Right ventricle myocardium inferior (tissue), 1 donor: ENCODE results near the gene JUP. TPM values are rescaled to one million over a fixed set of nuclear protein-coding genes. Genes with fewer than 3 reads are reported as not detected.

Source experiments
- ATAC-seq: fragments of 200-7000 bp; cut with Tn5 transposase; one replicate; pipeline ENCODE4 v1.9.1; 2020; ENCODE audit warnings: mild to moderate bottlenecking, moderate library complexity
- DNase-seq: peaks from one replicate; pipeline ENCODE4 v3.0.0; 2021; ENCODE audit errors: missing footprints
- intact Hi-C: fragments of 100-400 bp; cut with DNase I; formaldehyde crosslinking; loops from one replicate; pipeline ENCODE4 v1.11.0; 2022
- total RNA-seq: library from RNA; stranded (reverse); fragmentation: NEBNext Ultra II Directional; extraction: Animal tissue kit (Norgen Biotek cat#: 25700); gene quantifications from one replicate; pipeline ENCODE4 v1.2.1, GENCODE V29; 2021
- donor health status: DM: no; HTN: yes; CAD: no; lungs with severe emphysema.

The JUP gene
- total RNA-seq, 1 donor from 2014 or later: 192 TPM

DNA sequence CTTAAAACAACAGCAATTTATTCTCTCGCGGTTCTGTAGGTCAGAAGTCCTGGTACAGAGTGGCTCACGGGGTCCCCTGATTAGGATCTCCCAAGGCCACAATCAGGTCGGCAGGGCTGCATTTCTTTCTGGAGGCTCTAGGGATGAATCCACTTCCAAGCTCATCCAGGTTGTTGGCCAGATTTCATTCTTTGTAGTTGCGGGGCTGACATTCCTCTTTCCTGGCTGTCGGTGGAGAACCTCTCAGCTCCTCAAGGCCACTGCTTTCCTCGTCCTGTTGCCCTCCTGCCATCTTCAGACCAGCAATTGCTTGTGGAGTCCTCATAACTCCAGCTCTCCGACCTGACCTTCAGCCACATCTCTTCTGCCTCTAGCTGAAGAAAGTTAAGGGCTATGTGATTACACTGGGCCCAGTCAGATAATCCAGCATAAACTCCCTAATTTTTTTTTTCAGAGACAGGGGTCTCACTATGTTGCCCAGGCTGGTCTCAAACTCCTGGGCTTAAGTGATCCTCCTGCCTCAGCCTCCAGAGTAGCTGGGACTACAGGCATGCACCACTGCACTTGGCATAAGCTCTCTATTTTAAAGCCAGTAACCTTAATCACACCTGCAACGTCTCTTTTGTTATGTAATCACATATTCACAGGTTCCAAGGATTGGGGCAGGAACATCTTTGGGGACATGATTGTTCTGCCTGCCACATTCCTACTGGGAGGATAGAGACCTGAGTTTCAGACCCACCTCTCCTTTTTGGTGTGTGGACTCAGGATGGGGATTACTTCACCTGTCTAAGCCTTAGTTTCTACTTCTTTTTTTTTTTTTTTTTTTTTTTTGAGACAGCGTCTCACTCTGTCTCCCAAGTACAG lies 78.5 kb downstream of the JUP start:
- intact Hi-C loops: no loop called here
- DNase-seq: no peak
- ATAC-seq: no peak

DNA sequence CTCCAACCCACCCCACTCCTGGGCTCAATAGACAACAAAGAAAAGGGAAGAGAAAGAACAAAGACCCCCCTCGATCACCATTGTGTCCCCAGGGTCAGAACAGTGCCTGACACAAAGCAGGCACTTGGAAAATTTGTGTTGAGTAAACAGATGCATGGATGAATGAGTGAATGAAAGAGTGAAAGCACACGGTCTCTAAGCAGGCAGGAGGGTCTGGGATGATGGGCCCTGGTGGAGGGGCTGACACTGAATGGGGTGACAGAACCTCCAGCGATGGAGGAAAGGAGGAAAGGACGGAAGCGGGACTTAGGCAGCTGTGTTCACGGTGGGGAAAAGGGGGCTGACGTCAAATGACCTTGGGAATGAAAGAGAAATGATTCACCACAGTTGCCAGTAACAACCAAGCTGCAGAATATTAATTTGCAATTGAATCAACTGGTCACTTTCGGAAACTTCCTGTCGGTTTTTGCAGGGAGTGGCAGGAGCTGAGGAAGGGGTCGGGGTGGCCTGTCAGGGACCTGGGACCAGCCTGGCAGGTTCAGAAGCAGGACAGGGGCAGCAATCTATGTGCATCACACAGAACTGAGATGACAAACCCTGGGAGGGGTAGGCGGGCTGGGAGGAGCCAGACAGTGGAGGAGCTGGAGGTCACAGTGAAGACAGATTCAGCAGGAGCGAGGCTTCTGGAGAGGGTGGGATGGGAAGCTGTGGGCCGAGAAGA lies 81.1 kb downstream of the JUP start:
- ATAC-seq (no peak), DNase-seq (no peak)
- intact Hi-C loops: no loop called here

Other genes starting within 250 kb of the JUP start
- gene KRT9, start 214.7 kb downstream of the JUP start, total RNA-seq: not detected
- not detected for gene KRT14, start 199.8 kb downstream of the JUP start, total RNA-seq
- not detected for gene KRT16, start 173.9 kb downstream of the JUP start, total RNA-seq
- gene KRT17, start 162.1 kb downstream of the JUP start, total RNA-seq: not detected
- 1,166 TPM for gene EIF1, start 97.8 kb downstream of the JUP start, total RNA-seq
- gene GAST, start 74.4 kb downstream of the JUP start, total RNA-seq: not detected
- 0.14 TPM for gene HAP1, start 52.1 kb downstream of the JUP start, total RNA-seq
- gene P3H4, start 25.2 kb upstream of the JUP start, total RNA-seq: 7.8 TPM
- gene FKBP10, start 26.3 kb upstream of the JUP start, total RNA-seq: 11.7 TPM
- gene NT5C3B, start 49.5 kb upstream of the JUP start, total RNA-seq: 18.1 TPM
- gene KLHL10, start 51.1 kb upstream of the JUP start, total RNA-seq: not detected
- 3.7 TPM for gene KLHL11, start 78.7 kb upstream of the JUP start, total RNA-seq
- gene ACLY, start 132.2 kb upstream of the JUP start, total RNA-seq: 32.3 TPM
- gene ODAD4, start 143.9 kb upstream of the JUP start, total RNA-seq: 0.76 TPM
- gene CNP, start 180.1 kb upstream of the JUP start, total RNA-seq: 28.2 TPM
- gene DNAJC7, start 230.7 kb upstream of the JUP start, total RNA-seq: 79.0 TPM
- 47.1 TPM for gene NKIRAS2, start 233.4 kb upstream of the JUP start, total RNA-seq